GM23338 (cell line): ENCODE data around the gene OTOS. TPM values are rescaled to one million over a fixed set of nuclear protein-coding genes. Genes with fewer than 3 reads are reported as not detected.

ENCODE experiments used
- ATAC-seq: fragments of 200-7000 bp; cut with Tn5 transposase; 3 replicates; pipeline ENCODE4 v1.9.1; 2020
- DNase-seq: peaks from one replicate; pipeline ENCODE4 v3.0.0-alpha.2; 2015; ENCODE audit warnings: low spot score
- H2AFZ ChIP-seq: fragments of 200-600 bp; sonication (generic); 2 replicates; pipeline ENCODE4 v1.8.0; 2016; ENCODE audit warnings: antibody characterized with exemption, mild to moderate bottlenecking, moderate library complexity
- H3F3A ChIP-seq: fragments of 200-600 bp; sonication (generic); replicated peaks from 2 replicates; pipeline ENCODE4 v1.8.0; 2017; ENCODE audit warnings: antibody characterized with exemption, mixed run types, low read depth
- H3K27ac ChIP-seq: fragments of 200-600 bp; sonication (generic); 2 replicates; pipeline ENCODE4 v1.6.1; 2016; ENCODE audit warnings: low read depth
- H3K27me3 ChIP-seq: fragments of 200-600 bp; sonication (generic); 2 replicates; pipeline ENCODE4 v1.8.0; 2016; ENCODE audit warnings: mild to moderate bottlenecking, mixed run types, moderate library complexity; ENCODE audit not compliant: insufficient read depth
- H3K36me3 ChIP-seq: fragments of 200-600 bp; sonication (generic); 2 replicates; pipeline ENCODE4 v1.8.0; 2016; ENCODE audit warnings: mild to moderate bottlenecking; ENCODE audit not compliant: insufficient read depth
- H3K4me1 ChIP-seq: fragments of 200-600 bp; sonication (generic); 2 replicates; pipeline ENCODE4 v1.8.0; 2016; ENCODE audit warnings: mild to moderate bottlenecking, moderate library complexity; ENCODE audit not compliant: insufficient read depth
- H3K4me2 ChIP-seq: fragments of 200-600 bp; sonication (generic); 2 replicates; pipeline ENCODE4 v1.7.1; 2017; ENCODE audit warnings: mixed run types
- H3K4me3 ChIP-seq: fragments of 200-600 bp; sonication (generic); 2 replicates; pipeline ENCODE4 v1.6.1; 2016; ENCODE audit warnings: mixed run types
- H3K79me2 ChIP-seq: fragments of 200-600 bp; sonication (generic); replicated peaks from 2 replicates; pipeline ENCODE4 v1.8.0; 2017; ENCODE audit warnings: mild to moderate bottlenecking; ENCODE audit not compliant: insufficient read depth
- H3K9me2 ChIP-seq: fragments of 200-600 bp; sonication (generic); 2 replicates; pipeline ENCODE4 v1.8.0; 2017; ENCODE audit not compliant: insufficient read depth
- H4K20me1 ChIP-seq: fragments of 200-600 bp; sonication (generic); replicated peaks from 2 replicates; pipeline ENCODE4 v1.8.0; 2017; ENCODE audit warnings: mild to moderate bottlenecking; ENCODE audit not compliant: insufficient read depth
- H3K27ac Mint-ChIP-seq: 2 replicates; pipeline ENCODE4 v1.8.0; 2020; ENCODE audit warnings: inconsistent platforms, mild to moderate bottlenecking, moderate library complexity, mixed read lengths
- H3K27me3 Mint-ChIP-seq: 3 replicates; pipeline ENCODE4 v1.8.0; 2022; ENCODE audit warnings: low read depth, mild to moderate bottlenecking, moderate library complexity, mixed read lengths, inconsistent platforms; ENCODE audit not compliant: insufficient read depth, poor library complexity
- H3K36me3 Mint-ChIP-seq: 3 replicates; pipeline ENCODE4 v1.8.0; 2021; ENCODE audit warnings: low read depth, mild to moderate bottlenecking, inconsistent platforms, moderate library complexity, mixed read lengths
- H3K4me1 Mint-ChIP-seq: 3 replicates; pipeline ENCODE4 v1.8.0; 2020; ENCODE audit warnings: mild to moderate bottlenecking, inconsistent platforms, mixed read lengths
- H3K4me3 Mint-ChIP-seq: 3 replicates; pipeline ENCODE4 v1.8.0; 2021; ENCODE audit warnings: moderate library complexity, mild to moderate bottlenecking, inconsistent platforms, mixed read lengths
- H3K9me3 Mint-ChIP-seq: 3 replicates; pipeline ENCODE4 v1.8.0; 2020; ENCODE audit warnings: moderate library complexity, mild to moderate bottlenecking, inconsistent platforms, mixed read lengths
- CREB1 ChIP-seq: fragments of 250-450 bp; sonication (Bioruptor Pico); IDR thresholded peaks from 2 replicates; pipeline ENCODE4 v1.5.0; 2020; ENCODE audit warnings: low read depth, mild to moderate bottlenecking, moderate library complexity
- CTCF ChIP-seq, 2 experiments: fragments of 200-600 bp in 1 of 2; sonication (generic) in 1 of 2; conservative IDR thresholded peaks; 2 replicates each; pipeline versions ENCODE4 v1.5.1 to v1.6.1; 2016 to 2017; ENCODE audit warnings: antibody characterized with exemption in 2 of 2, low read depth in 2 of 2, mild to moderate bottlenecking in 2 of 2, moderate library complexity in 1 of 2
- ETS1 ChIP-seq: IDR thresholded peaks from 2 replicates; pipeline ENCODE4 v1.6.1; 2016; ENCODE audit warnings: antibody characterized with exemption
- EZH2 ChIP-seq: fragments of 200-600 bp; sonication (generic); IDR thresholded peaks from one replicate; pipeline ENCODE4 v1.8.0; 2017; ENCODE audit warnings: antibody characterized with exemption, mild to moderate bottlenecking, low read depth; ENCODE audit not compliant: unreplicated experiment
- EZH2phosphoT487 ChIP-seq: fragments of 200-600 bp; sonication (generic); IDR thresholded peaks from one replicate; pipeline ENCODE4 v1.8.1; 2018; ENCODE audit warnings: antibody characterized with exemption; ENCODE audit not compliant: unreplicated experiment
- JUNB ChIP-seq: IDR thresholded peaks from one replicate; pipeline ENCODE4 v1.6.1; 2016; ENCODE audit warnings: antibody characterized with exemption; ENCODE audit not compliant: unreplicated experiment
- NANOG ChIP-seq: IDR thresholded peaks from 2 replicates; pipeline ENCODE4 v1.6.1; 2016; ENCODE audit warnings: antibody characterized with exemption, borderline replicate concordance
- POLR2AphosphoS5 ChIP-seq: IDR thresholded peaks from 2 replicates; pipeline ENCODE4 v1.6.1; 2016; ENCODE audit warnings: antibody characterized with exemption, low read depth
- REST ChIP-seq: IDR thresholded peaks from one replicate; pipeline ENCODE4 v1.6.1; 2018; ENCODE audit warnings: antibody characterized with exemption; ENCODE audit not compliant: unreplicated experiment
- ZNF114 ChIP-seq: fragments of 250-450 bp; sonication (Bioruptor Pico); IDR thresholded peaks from 2 replicates; pipeline ENCODE4 v1.5.0; 2020; ENCODE audit warnings: mild to moderate bottlenecking, moderate library complexity
- polyA plus RNA-seq: library from polyadenylated mRNA; unstranded; fragments of >200 nt; fragmentation: Nextera tagmentation; extraction: Ambion mirVana; gene quantifications from 2 replicates; pipeline ENCODE4 v1.2.1, GENCODE V29; 2016
- total RNA-seq: library from RNA; depleted of rRNA; stranded (reverse); fragments of >200 nt; shearing (Covaris generic); gene quantifications from 2 replicates; pipeline ENCODE4 v1.2.3, GENCODE V29; 2014

Gene OTOS
- total and polyA plus RNA-seq, 2 experiments from 2014 or later, result 0.40 TPM; not detected in 1

- H3K27me3 ChIP-seq, result no peaks in the 10 kb centered on the region
- H3K9me2 ChIP-seq, result no peaks in the 10 kb centered on the region
- H3K4me2 ChIP-seq, result no peak overlapping the region
- ATAC-seq (no peak), DNase-seq (no peak)
- peaks cover 7% of the 10 kb centered on the region for H3F3A ChIP-seq
- no peak overlapping the region for H3K4me3 ChIP-seq
- H3K27ac ChIP-seq, result no peak overlapping the region
- Mint-ChIP-seq H3K36me3 (no peaks in the 10 kb centered on the region), H3K9me3 (peaks cover 5% of the 10 kb centered on the region), H3K4me3 (no peak overlapping the region), H3K4me1 (peaks cover 3% of the 10 kb centered on the region; the same call in 2 of the 3 replicates), H3K27ac (no peak overlapping the region), H3K27me3 (peaks cover 6% of the 10 kb centered on the region)
- H4K20me1 ChIP-seq, result no peaks in the 10 kb centered on the region
- H3K4me1 ChIP-seq, result no peaks in the 10 kb centered on the region
- TF ChIP-seq NANOG, result no peak
- H3K36me3 ChIP-seq, result no peaks in the 10 kb centered on the region
- H3K79me2 ChIP-seq, result no peaks in the 10 kb centered on the region
- no peak overlapping the region for H2AFZ ChIP-seq
These were observed 21.6 kb upstream of the OTOS start for GRCh38 chr2:240162032-240162431.

GRCh38 chr2:240161087-240161750 lies 20.8 kb upstream of the OTOS start:
- Histone ChIP-seq H3K36me3 (no peaks in the 10 kb centered on the region), H4K20me1 (no peaks in the 10 kb centered on the region), H3K4me1 (no peaks in the 10 kb centered on the region), H3F3A (peaks cover 7% of the 10 kb centered on the region), H3K27me3 (no peaks in the 10 kb centered on the region), H2AFZ (no peak overlapping the region), H3K4me2 (no peak overlapping the region), H3K4me3 (no peak overlapping the region), H3K27ac (no peak overlapping the region), H3K9me2 (no peaks in the 10 kb centered on the region), H3K79me2 (no peaks in the 10 kb centered on the region)
- Mint-ChIP-seq H3K27me3 (peaks cover 8% of the 10 kb centered on the region), H3K4me3 (no peak overlapping the region), H3K36me3 (no peaks in the 10 kb centered on the region), H3K4me1 (peaks cover 7% of the 10 kb centered on the region; the same call in 2 of the 3 replicates), H3K9me3 (peaks cover 5% of the 10 kb centered on the region), H3K27ac (no peak overlapping the region)
- DNase-seq (no peak), ATAC-seq (no peak)
- TF ChIP-seq POLR2AphosphoS5 (no peak), ZNF114 (CRISPR knock-in tag) (no peak), EZH2phosphoT487 (no peak), CREB1 (CRISPR knock-in tag) (no peak), JUNB (no peak), NANOG (no peak), ETS1 (no peak), CTCF (conservative IDR thresholded peaks at IDR 0.05; ENCODE audit: low read depth in 2 of 2) (no peak), EZH2 (no peak), REST (no peak)
